DND-41 (cell line): ENCODE data around the gene PTGER3.

Experiments used
- ATAC-seq: fragments of 200-7000 bp; cut with Tn5 transposase; 3 replicates; pipeline ENCODE4 v1.9.1; 2021; ENCODE audit warnings: low read depth; ENCODE audit not compliant: insufficient read depth
- DNase-seq: peaks from one replicate; pipeline ENCODE4 v3.0.0-alpha.2; 2020
- H2AFZ ChIP-seq: 2 replicates; pipeline ENCODE4 v1.6.0; 2012; ENCODE audit warnings: low read depth, low read length
- H3K27ac ChIP-seq: 2 replicates; pipeline ENCODE4 v1.5.1; 2012; ENCODE audit warnings: low read length, inconsistent platforms
- H3K27me3 ChIP-seq: fragments of 200-600 bp; sonication (generic); 2 replicates; pipeline ENCODE4 v1.6.0; 2012; ENCODE audit warnings: low read length, mild to moderate bottlenecking, inconsistent platforms; ENCODE audit not compliant: insufficient read depth, poor library complexity
- H3K36me3 ChIP-seq: 2 replicates; pipeline ENCODE4 v1.5.1; 2012; ENCODE audit warnings: low read length, inconsistent platforms; ENCODE audit not compliant: insufficient read depth
- H3K4me1 ChIP-seq: 2 replicates; pipeline ENCODE4 v1.5.1; 2012; ENCODE audit warnings: mild to moderate bottlenecking, low read length; ENCODE audit not compliant: insufficient read depth
- H3K4me2 ChIP-seq: 2 replicates; pipeline ENCODE4 v1.6.0; 2012; ENCODE audit warnings: mild to moderate bottlenecking, moderate library complexity, low read length, inconsistent platforms; ENCODE audit not compliant: insufficient read depth
- H3K4me3 ChIP-seq, 2 experiments: fragments of 200-600 bp in 1 of 2; shearing (Covaris generic) in 1 of 2; 2 replicates each; pipeline ENCODE4 v1.5.1; 2012 to 2016; ENCODE audit warnings: inconsistent platforms in 2 of 2, low read length in 2 of 2, mild to moderate bottlenecking in 2 of 2, low read depth in 1 of 2, moderate library complexity in 1 of 2
- H3K79me2 ChIP-seq: 2 replicates; pipeline ENCODE4 v1.6.0; 2012; ENCODE audit warnings: low read length, inconsistent platforms; ENCODE audit not compliant: insufficient read depth
- H3K9ac ChIP-seq: 2 replicates; pipeline ENCODE4 v1.6.0; 2012; ENCODE audit warnings: low read depth, mild to moderate bottlenecking, inconsistent platforms, low read length, moderate library complexity
- H3K9me3 ChIP-seq: 2 replicates; pipeline ENCODE4 v1.5.1; 2012; ENCODE audit warnings: low read length, moderate library complexity, mild to moderate bottlenecking, inconsistent platforms; ENCODE audit not compliant: insufficient read depth, severe bottlenecking
- H4K20me1 ChIP-seq: 2 replicates; pipeline ENCODE4 v1.6.0; 2012; ENCODE audit warnings: low read length; ENCODE audit not compliant: insufficient read depth
- EZH2 ChIP-seq: IDR thresholded peaks from 3 replicates; pipeline ENCODE4 v1.6.1; 2012; ENCODE audit warnings: borderline replicate concordance, low read depth, mild to moderate bottlenecking, moderate library complexity, low read length, inconsistent platforms; ENCODE audit not compliant: severe bottlenecking
- TF ChIP-seq, protein P1 (sequence below): IDR thresholded peaks from 2 replicates; pipeline ENCODE4 v1.5.1; 2012; ENCODE audit warnings: borderline replicate concordance, low read length, moderate library complexity, mild to moderate bottlenecking; ENCODE audit not compliant: poor library complexity, severe bottlenecking; ENCODE audit errors: extremely low read depth

PTGER3 gene

DNA sequence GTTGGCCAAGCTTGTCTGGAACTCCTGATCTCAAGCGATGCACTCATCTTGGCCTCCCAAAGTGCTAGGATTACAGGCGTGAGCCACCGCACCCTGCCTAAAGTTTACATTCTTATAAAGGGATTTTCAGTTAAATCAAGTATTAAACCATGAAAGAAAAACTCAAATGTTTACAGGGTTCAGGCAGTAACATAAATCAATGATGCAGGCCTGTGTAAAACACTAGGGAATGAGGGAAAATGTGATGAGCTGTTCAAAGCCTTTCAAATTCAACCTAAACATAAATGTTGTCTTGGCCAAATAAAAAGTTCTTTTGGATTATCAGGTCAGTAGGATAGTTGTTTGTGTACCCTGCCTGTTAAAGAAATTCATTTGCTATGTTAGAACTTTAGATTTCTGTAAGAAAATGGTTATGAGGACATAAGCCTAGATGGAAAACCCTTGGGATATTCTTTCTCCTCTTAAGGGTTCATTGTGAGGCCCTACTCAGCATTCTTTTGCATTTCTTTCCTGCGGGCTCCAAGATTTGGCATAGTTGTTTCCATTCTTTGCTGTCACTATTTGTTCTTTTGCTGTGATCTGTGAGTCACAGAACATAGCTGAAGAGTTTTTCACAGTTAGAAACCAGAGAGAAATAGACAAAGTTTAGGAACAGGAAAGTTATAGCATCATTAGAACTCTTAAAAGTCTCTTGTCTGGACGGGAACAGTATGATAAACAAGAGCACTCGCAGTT, 42.1 kb upstream of the PTGER3 start:
- no peak overlapping the region for H3K27ac ChIP-seq
- H2AFZ ChIP-seq = no peak overlapping the region
- H3K9ac ChIP-seq = no peak overlapping the region
- H3K9me3 ChIP-seq = no peaks in the 10 kb centered on the region
- H3K4me3 ChIP-seq = no peak overlapping the region
- H3K36me3 ChIP-seq = no peaks in the 10 kb centered on the region
- H3K4me2 ChIP-seq = no peak overlapping the region
- H3K4me1 ChIP-seq = no peaks in the 10 kb centered on the region
- TF ChIP-seq, protein P1, sequence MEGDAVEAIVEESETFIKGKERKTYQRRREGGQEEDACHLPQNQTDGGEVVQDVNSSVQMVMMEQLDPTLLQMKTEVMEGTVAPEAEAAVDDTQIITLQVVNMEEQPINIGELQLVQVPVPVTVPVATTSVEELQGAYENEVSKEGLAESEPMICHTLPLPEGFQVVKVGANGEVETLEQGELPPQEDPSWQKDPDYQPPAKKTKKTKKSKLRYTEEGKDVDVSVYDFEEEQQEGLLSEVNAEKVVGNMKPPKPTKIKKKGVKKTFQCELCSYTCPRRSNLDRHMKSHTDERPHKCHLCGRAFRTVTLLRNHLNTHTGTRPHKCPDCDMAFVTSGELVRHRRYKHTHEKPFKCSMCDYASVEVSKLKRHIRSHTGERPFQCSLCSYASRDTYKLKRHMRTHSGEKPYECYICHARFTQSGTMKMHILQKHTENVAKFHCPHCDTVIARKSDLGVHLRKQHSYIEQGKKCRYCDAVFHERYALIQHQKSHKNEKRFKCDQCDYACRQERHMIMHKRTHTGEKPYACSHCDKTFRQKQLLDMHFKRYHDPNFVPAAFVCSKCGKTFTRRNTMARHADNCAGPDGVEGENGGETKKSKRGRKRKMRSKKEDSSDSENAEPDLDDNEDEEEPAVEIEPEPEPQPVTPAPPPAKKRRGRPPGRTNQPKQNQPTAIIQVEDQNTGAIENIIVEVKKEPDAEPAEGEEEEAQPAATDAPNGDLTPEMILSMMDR = no peak
- TF ChIP-seq EZH2 = no peak
- H3K27me3 ChIP-seq = no peaks in the 10 kb centered on the region
- no peak for DNase-seq
- no peaks in the 10 kb centered on the region for H4K20me1 ChIP-seq
- no peaks in the 10 kb centered on the region for H3K79me2 ChIP-seq
- ATAC-seq = no peak

DNA sequence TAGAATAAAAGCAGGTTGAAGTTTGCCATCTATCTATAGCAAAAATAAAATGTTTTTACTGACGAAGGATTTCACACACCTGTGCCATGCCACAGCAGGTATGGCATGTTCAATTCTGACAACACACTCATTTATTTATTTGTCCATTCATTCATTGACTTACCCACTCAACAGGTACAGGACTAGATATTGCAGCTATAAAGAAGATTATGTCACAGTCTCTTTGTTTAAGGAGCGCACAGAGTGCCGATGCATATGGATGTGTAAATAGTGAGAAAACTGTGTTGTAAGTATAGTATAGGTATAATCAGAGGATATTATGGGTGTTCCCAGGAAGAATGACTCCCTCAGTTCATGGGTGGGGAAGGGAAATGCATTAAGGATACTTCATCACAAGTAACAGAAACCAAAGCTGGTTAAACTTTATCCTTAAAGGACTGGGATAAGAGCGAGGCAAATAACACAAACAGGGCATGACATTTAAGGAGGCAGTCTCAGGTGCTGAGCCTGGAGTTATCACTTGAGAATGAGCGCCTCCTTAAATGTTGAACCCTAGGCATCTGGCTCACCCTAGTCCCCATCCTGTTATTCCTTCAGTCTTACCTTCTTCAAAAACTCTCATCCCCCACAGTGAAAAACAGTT, 41.1 kb upstream of the PTGER3 start:
- no peaks in the 10 kb centered on the region for H3K36me3 ChIP-seq
- ATAC-seq (no peak), DNase-seq (no peak)
- no peak overlapping the region for H3K9ac ChIP-seq
- H4K20me1 ChIP-seq = no peaks in the 10 kb centered on the region
- H3K9me3 ChIP-seq = no peaks in the 10 kb centered on the region
- TF ChIP-seq EZH2 = no peak
- TF ChIP-seq, protein P1 = no peak
- no peak overlapping the region for H3K4me2 ChIP-seq
- no peak overlapping the region for H2AFZ ChIP-seq
- H3K4me3 ChIP-seq = no peak overlapping the region
- H3K4me1 ChIP-seq = no peaks in the 10 kb centered on the region
- H3K79me2 ChIP-seq = no peaks in the 10 kb centered on the region
- H3K27ac ChIP-seq = no peak overlapping the region
- H3K27me3 ChIP-seq = no peaks in the 10 kb centered on the region

DNA sequence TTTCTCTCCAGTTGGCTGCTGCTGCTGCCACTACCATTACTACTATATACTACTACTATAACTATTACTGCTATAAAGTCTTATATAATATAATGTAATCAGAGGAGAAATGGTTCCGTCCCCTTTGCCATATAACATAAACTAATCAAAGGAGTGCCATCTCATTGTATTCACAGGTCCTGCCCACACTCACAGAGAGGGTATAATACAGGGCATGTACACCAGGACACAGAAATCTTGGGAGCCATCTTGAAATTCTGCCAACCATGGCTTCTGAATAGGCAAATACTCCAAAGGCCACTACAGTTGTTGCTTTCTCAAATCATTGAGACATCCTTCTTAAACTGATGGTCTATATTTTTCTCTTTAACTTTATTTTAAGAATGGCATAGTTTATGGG, 40.1 kb upstream of the PTGER3 start:
- H3K9ac ChIP-seq = no peak overlapping the region
- no peaks in the 10 kb centered on the region for H3K9me3 ChIP-seq
- no peak overlapping the region for H3K4me3 ChIP-seq
- no peaks in the 10 kb centered on the region for H3K4me1 ChIP-seq
- H3K27me3 ChIP-seq = no peaks in the 10 kb centered on the region
- no peaks in the 10 kb centered on the region for H3K79me2 ChIP-seq
- no peak overlapping the region for H2AFZ ChIP-seq
- H3K27ac ChIP-seq = no peak overlapping the region
- H3K4me2 ChIP-seq = no peak overlapping the region
- H3K36me3 ChIP-seq = no peaks in the 10 kb centered on the region
- no peaks in the 10 kb centered on the region for H4K20me1 ChIP-seq
- ATAC-seq (no peak), DNase-seq (no peak)
- TF ChIP-seq, protein P1 = no peak
- TF ChIP-seq EZH2 = no peak
